Measurements from ENCODE around the gene AKAP13. TPM values are rescaled to one million over a fixed set of nuclear protein-coding genes. Genes with fewer than 3 reads are reported as not detected.
"Not testable (repeated sequence)": the region's sequence is repeated elsewhere in the genome, so short reads cannot be mapped to it uniquely, and the experiment has no call there.

Gene AKAP13
- total RNA-seq, 1 experiment from 2014 or later = 47.3 TPM

- not testable (repeated sequence) for H3K9ac ChIP-seq (ENCODE audit: extremely low read depth, insufficient read length, low read length); H3K4me1 Mint-ChIP-seq; H3K79me2 ChIP-seq (ENCODE audit: insufficient read depth, low read length); DNase-seq; H2BK12ac ChIP-seq (ENCODE audit: insufficient read length, low read depth, low read length); H3K9me3 Mint-ChIP-seq; H3K14ac ChIP-seq (ENCODE audit: insufficient read depth, low read length); H4K5ac ChIP-seq (ENCODE audit: insufficient read length, low read depth, low read length); H2AFZ ChIP-seq (ENCODE audit: low read length); H3K27me3 Mint-ChIP-seq (ENCODE audit: low read depth); H4K91ac ChIP-seq (ENCODE audit: insufficient read length, low read depth, low read length); H3K27ac ChIP-seq (ENCODE audit: insufficient read length, low read depth, low read length); H3K4me3 Mint-ChIP-seq; H3K27ac Mint-ChIP-seq; H3T11ph ChIP-seq (ENCODE audit: low read length); H3K4me1 ChIP-seq (ENCODE audit: insufficient read depth, low read length); H2BK5ac ChIP-seq (ENCODE audit: insufficient read length, low read length); H4K20me1 ChIP-seq (ENCODE audit: control insufficient read depth, insufficient read depth, insufficient read length); H3K79me1 ChIP-seq (ENCODE audit: insufficient read depth, low read depth, low read length, poor library complexity, severe bottlenecking); H3K36me3 Mint-ChIP-seq (ENCODE audit: insufficient read depth in 1 of 3, low read depth in 3 of 3); H3K27me3 ChIP-seq (ENCODE audit: insufficient read depth, low read length); H3K56ac ChIP-seq (ENCODE audit: insufficient read length, low read depth, low read length); H2BK120ac ChIP-seq (ENCODE audit: low read depth, low read length, poor library complexity, severe bottlenecking); H3K23ac ChIP-seq (ENCODE audit: insufficient read length, low read depth, low read length); H3K23me2 ChIP-seq (ENCODE audit: insufficient read length, low read depth, low read length, poor library complexity, severe bottlenecking); H3K9me3 ChIP-seq (ENCODE audit: control insufficient read depth, low read depth, low read length); H3K4me2 ChIP-seq (ENCODE audit: insufficient read depth, insufficient read length, low read length); H2AK5ac ChIP-seq (ENCODE audit: insufficient read length, low read length); H2BK15ac ChIP-seq (ENCODE audit: low read depth, low read length); H2BK20ac ChIP-seq (ENCODE audit: low read depth, low read length, poor library complexity, severe bottlenecking); H4K8ac ChIP-seq (replicated peaks; ENCODE audit: insufficient read length, low read depth, low read length); H3K4ac ChIP-seq (ENCODE audit: low read depth, low read length); H3K18ac ChIP-seq (ENCODE audit: insufficient read length, low read depth, low read length)
- no CpG with 5 or more reads among the region's 8 CpGs for whole genome bisulfite sequencing (ENCODE audit: extremely low coverage, insufficient read length, low lambda C conversion rate)
Measured at GRCh38 chr15:85348048-85348766, 32.2 kb upstream of the AKAP13 start.

- H3K27ac Mint-ChIP-seq; H4K20me1 ChIP-seq (ENCODE audit: control insufficient read depth, insufficient read depth, insufficient read length); H2BK20ac ChIP-seq (ENCODE audit: low read depth, low read length, poor library complexity, severe bottlenecking); H3K14ac ChIP-seq (ENCODE audit: insufficient read depth, low read length); H3K79me1 ChIP-seq (ENCODE audit: insufficient read depth, low read depth, low read length, poor library complexity, severe bottlenecking); H3K27me3 Mint-ChIP-seq (ENCODE audit: low read depth); H3K27ac ChIP-seq (ENCODE audit: insufficient read length, low read depth, low read length); H3K36me3 Mint-ChIP-seq (ENCODE audit: insufficient read depth in 1 of 3, low read depth in 3 of 3); H2AK5ac ChIP-seq (ENCODE audit: insufficient read length, low read length); H2BK12ac ChIP-seq (ENCODE audit: insufficient read length, low read depth, low read length); H4K91ac ChIP-seq (ENCODE audit: insufficient read length, low read depth, low read length); H3K23ac ChIP-seq (ENCODE audit: insufficient read length, low read depth, low read length); H3K4me1 Mint-ChIP-seq; H2BK15ac ChIP-seq (ENCODE audit: low read depth, low read length); H2AFZ ChIP-seq (ENCODE audit: low read length); H3K4me1 ChIP-seq (ENCODE audit: insufficient read depth, low read length); H3K23me2 ChIP-seq (ENCODE audit: insufficient read length, low read depth, low read length, poor library complexity, severe bottlenecking); H4K8ac ChIP-seq (replicated peaks; ENCODE audit: insufficient read length, low read depth, low read length); H3K56ac ChIP-seq (ENCODE audit: insufficient read length, low read depth, low read length); DNase-seq; H3T11ph ChIP-seq (ENCODE audit: low read length); H3K9me3 ChIP-seq (ENCODE audit: control insufficient read depth, low read depth, low read length); H3K79me2 ChIP-seq (ENCODE audit: insufficient read depth, low read length); H3K4me3 Mint-ChIP-seq; H3K9me3 Mint-ChIP-seq; H3K18ac ChIP-seq (ENCODE audit: insufficient read length, low read depth, low read length); H2BK5ac ChIP-seq (ENCODE audit: insufficient read length, low read length); H2BK120ac ChIP-seq (ENCODE audit: low read depth, low read length, poor library complexity, severe bottlenecking); H3K4me2 ChIP-seq (ENCODE audit: insufficient read depth, insufficient read length, low read length); H3K27me3 ChIP-seq (ENCODE audit: insufficient read depth, low read length); H3K9ac ChIP-seq (ENCODE audit: extremely low read depth, insufficient read length, low read length); H4K5ac ChIP-seq (ENCODE audit: insufficient read length, low read depth, low read length); H3K4ac ChIP-seq (ENCODE audit: low read depth, low read length): not testable (repeated sequence)
- WGBS (ENCODE audit: extremely low coverage, insufficient read length, low lambda C conversion rate) = no CpG with 5 or more reads among the region's 4 CpGs
Measured at GRCh38 chr15:85349062-85349461, 31.3 kb upstream of the AKAP13 start.
